Measurements from ENCODE around the gene PASK. TPM values are rescaled to one million over a fixed set of nuclear protein-coding genes. Genes with fewer than 3 reads are reported as not detected.

PASK gene
- total RNA-seq, 4 donors from 2014 or later: 1.6 to 6.5 (median 4.4) TPM

DNA sequence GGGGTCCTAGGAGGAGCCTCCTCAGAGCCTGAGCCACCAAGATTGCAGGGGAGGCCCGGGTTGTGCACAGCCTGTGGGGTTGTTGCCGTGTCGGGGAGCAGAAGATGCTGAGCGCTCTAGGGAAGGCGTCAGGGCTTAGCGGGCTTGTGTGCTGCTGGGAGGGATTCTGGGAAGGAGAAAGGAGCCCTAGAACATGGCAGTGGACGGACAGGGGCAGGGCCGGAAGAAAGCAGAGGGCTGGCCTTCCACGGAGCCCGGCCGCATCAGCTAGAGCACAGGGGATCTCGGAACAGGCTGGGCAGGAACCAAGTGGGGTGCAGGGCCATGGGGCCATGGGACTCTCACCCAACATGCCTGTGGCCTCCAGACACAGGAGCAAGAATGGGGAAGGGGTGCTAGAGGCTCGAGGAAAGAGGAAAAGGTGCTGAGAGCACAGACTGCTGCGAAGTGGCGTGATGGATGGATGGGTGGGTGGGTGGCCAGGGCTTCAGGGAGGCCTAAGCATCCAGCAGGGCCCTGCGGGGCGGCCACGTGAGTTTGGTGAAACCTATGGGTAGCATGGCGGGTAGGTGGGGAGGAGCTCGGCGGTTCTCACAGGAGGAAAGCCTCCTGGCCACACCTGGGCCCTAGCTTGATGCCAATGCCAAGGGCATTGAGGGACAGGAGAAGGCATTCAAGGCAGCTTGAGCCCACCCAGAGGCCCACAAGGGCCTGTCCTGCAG lies 82.9 kb downstream of the PASK start:
- Histone ChIP-seq H3K36me3 (peaks cover 0 to 59% of the 10 kb centered on the region in 2 donors), H3K27me3 (peaks cover 60% of the 10 kb centered on the region), H3K4me1 (peaks cover 0 to 11% (median 0%) of the 10 kb centered on the region in 3 donors), H3K4me3 (no peak overlapping the region), H3K27ac (no peak overlapping the region), H3K9me3 (no peaks in the 10 kb centered on the region)
- no peak for ATAC-seq
- TF ChIP-seq, protein P1, sequence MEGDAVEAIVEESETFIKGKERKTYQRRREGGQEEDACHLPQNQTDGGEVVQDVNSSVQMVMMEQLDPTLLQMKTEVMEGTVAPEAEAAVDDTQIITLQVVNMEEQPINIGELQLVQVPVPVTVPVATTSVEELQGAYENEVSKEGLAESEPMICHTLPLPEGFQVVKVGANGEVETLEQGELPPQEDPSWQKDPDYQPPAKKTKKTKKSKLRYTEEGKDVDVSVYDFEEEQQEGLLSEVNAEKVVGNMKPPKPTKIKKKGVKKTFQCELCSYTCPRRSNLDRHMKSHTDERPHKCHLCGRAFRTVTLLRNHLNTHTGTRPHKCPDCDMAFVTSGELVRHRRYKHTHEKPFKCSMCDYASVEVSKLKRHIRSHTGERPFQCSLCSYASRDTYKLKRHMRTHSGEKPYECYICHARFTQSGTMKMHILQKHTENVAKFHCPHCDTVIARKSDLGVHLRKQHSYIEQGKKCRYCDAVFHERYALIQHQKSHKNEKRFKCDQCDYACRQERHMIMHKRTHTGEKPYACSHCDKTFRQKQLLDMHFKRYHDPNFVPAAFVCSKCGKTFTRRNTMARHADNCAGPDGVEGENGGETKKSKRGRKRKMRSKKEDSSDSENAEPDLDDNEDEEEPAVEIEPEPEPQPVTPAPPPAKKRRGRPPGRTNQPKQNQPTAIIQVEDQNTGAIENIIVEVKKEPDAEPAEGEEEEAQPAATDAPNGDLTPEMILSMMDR (IDR thresholded peaks at IDR 0.05): no peak
- TF ChIP-seq POLR2AphosphoS5 (IDR thresholded peaks at IDR 0.05): no peak
- TF ChIP-seq POLR2A (IDR thresholded peaks at IDR 0.05): no peak
- TF ChIP-seq EP300 (IDR thresholded peaks at IDR 0.05): no peak
- WGBS, 2 donors (ENCODE audit: low coverage in 1 of 2): 86 to 92% methylated on average over 4 to 9 of the region's 21 CpGs

DNA sequence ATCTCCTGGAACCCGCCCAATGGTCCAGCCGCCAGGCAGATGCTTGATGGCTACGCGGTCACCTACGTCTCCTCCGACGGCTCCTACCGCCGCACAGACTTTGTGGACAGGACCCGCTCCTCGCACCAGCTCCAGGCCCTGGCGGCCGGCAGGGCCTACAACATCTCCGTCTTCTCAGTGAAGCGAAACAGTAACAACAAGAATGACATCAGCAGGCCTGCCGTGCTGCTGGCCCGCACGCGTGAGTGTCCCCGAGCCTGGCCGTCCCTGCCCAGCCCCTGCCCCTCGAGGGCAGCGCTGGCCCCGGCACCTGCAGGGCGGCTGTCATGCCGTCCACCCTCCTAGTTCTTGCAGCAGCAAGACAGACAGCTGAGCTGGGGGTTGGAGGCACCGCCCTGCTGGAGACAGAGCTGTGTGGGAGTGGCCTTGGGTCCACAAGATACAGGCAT lies 83.9 kb downstream of the PASK start:
- no peak for ATAC-seq
- no CpG with 5 or more reads among the region's 27 CpGs for WGBS, 2 donors (ENCODE audit: low coverage in 1 of 2)
- no peak for TF ChIP-seq EP300 (IDR thresholded peaks at IDR 0.05)
- TF ChIP-seq POLR2AphosphoS5 (IDR thresholded peaks at IDR 0.05): no peak
- TF ChIP-seq, protein P1 (IDR thresholded peaks at IDR 0.05): no peak
- TF ChIP-seq POLR2A (IDR thresholded peaks at IDR 0.05): no peak

DNA sequence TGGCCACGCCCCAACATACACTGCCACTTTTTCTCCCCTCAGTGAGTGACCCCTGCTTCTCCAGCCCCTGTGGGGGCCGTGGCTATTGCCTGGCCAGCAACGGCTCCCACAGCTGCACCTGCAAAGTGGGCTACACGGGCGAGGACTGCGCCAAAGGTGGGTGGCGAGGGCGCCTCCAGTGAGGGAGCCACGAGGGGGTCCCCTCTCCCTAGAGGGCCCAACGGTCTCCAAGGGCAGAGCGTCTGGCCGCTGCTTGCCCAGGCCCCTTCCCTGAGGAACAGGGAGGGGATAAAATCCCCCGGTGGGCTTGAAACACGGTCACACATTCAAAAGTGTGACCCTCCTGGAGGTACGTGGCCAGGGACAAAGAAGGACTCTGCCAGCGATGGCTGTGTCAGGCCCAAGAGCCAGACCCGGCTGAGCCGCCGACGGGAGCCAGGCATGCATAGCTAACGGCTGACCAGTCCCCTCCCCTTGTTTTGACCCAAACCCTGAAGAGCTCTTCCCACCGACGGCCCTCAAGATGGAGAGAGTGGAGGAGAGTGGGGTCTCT lies 84.4 kb downstream of the PASK start:
- no peak for ATAC-seq
- Histone ChIP-seq H3K27ac (no peak overlapping the region), H3K36me3 (peaks cover 0 to 44% of the 10 kb centered on the region in 2 donors), H3K27me3 (peaks cover 45% of the 10 kb centered on the region), H3K9me3 (no peaks in the 10 kb centered on the region), H3K4me3 (no peak overlapping the region), H3K4me1 (peaks cover 0 to 11% (median 0%) of the 10 kb centered on the region in 3 donors)
- 100% methylated on average over 3 of the region's 23 CpGs; no CpG with 5 or more reads in 1 of the 2 donors for WGBS, 2 donors (ENCODE audit: low coverage in 1 of 2)
- TF ChIP-seq, protein P1 (IDR thresholded peaks at IDR 0.05): no peak
- no peak for TF ChIP-seq EP300 (IDR thresholded peaks at IDR 0.05)
- TF ChIP-seq POLR2A (IDR thresholded peaks at IDR 0.05): no peak

More for the DNA sequence above, 83.9 kb downstream of the PASK start:
- H3K4me1 ChIP-seq: peaks cover 0 to 11% (median 0%) of the 10 kb centered on the region in 3 donors
- no peak overlapping the region for H3K4me3 ChIP-seq
- H3K9me3 ChIP-seq: no peaks in the 10 kb centered on the region
- H3K27me3 ChIP-seq: peaks cover 50% of the 10 kb centered on the region
- H3K36me3 ChIP-seq: peaks cover 0 to 49% of the 10 kb centered on the region in 2 donors
- no peak overlapping the region for H3K27ac ChIP-seq

DNA sequence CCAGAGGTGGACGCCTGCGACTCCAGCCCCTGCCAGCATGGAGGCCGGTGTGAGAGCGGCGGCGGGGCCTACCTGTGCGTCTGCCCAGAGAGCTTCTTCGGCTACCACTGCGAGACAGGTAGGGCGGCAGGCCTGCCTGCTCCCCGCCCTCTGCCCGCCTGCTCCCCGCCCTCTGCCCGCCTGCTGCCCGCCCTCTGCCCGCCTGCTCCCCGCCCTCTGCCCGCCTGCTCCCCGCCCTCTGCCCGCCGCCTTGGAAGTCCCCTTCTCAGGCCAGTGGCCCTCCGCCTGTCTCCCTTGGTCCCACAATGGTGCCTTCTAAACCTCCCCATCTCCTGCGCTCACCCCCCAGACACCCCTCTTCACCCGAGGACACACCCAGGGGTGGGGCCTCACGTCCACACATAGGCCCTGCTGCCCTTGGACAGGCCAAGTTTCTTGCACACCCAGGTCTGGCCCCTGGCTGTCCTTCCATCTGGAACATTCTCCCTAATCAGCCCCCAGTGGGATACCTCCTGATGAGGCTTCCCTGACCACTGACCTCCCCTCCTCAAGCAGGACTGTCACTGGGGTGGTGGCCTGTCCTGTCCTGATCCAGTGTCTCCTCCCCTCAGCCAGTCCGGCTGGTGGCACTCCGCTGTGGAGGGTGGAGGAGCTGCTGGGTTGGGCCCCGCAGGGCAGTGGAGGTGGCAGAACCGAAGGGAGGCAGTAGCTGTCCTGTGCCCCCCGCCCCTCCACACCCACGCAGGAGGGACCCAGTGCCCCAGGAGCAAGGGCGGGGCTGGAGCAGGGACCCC lies 85.1 kb downstream of the PASK start:
- Histone ChIP-seq H3K27ac (no peak overlapping the region), H3K27me3 (peaks cover 41% of the 10 kb centered on the region), H3K4me1 (peaks cover 0 to 11% (median 0%) of the 10 kb centered on the region in 3 donors), H3K4me3 (no peak overlapping the region), H3K9me3 (no peaks in the 10 kb centered on the region), H3K36me3 (peaks cover 0 to 37% of the 10 kb centered on the region in 2 donors)
- WGBS, 2 donors (ENCODE audit: low coverage in 1 of 2): 0 to 7% methylated on average over 1 to 4 of the region's 32 CpGs
- ATAC-seq: no peak
- TF ChIP-seq EP300 (IDR thresholded peaks at IDR 0.05) (no peak), POLR2AphosphoS5 (IDR thresholded peaks at IDR 0.05) (no peak), POLR2A (IDR thresholded peaks at IDR 0.05) (no peak)
- TF ChIP-seq, protein P1 (IDR thresholded peaks at IDR 0.05): no peak

Data from gastroesophageal sphincter (tissue), 4 donors.